HepG2 (cell line): ENCODE results near the gene HOXA1. TPM values are rescaled to one million over a fixed set of nuclear protein-coding genes. Genes with fewer than 3 reads are reported as not detected.
A peak's percentile ranks its signal among the peaks of the same experiment; 100 is the strongest.

ENCODE experiments used
- ATAC-seq: fragments of 200-7000 bp; cut with Tn5 transposase; 3 replicates; pipeline ENCODE4 v1.9.1; 2020; ENCODE audit warnings: mild to moderate bottlenecking, moderate library complexity
- BruUV-seq: library from RNA; stranded (reverse); fragments of 400-500 nt; replicated peaks from 2 replicates; lab custom pipeline; 2021; lab: Mats Ljungman, UMichigan
- CTCF ChIA-PET: fragments of 300-600 bp; formaldehyde crosslinking; extraction: SDS; loops from one replicate; lab custom pipeline; 2021; ENCODE audit warnings: low total read pairs, inconsistent platforms, low intra/inter-chr PET ratio; lab: Yijun Ruan, JAX
- POLR2A ChIA-PET: fragments of 350-600 bp; sonication (Branson Sonifier 250); formaldehyde crosslinking; loops from one replicate; lab custom pipeline; 2020; ENCODE audit warnings: antibody characterized with exemption, inconsistent platforms; lab: Yijun Ruan, JAX
- DNase-seq: peaks from one replicate; pipeline ENCODE4 v3.0.0-alpha.2; 2015; ENCODE audit warnings: low spot score
- FAIRE-seq: peaks from 3 replicates; lab custom pipeline; 2011; peaks lifted over from hg19 to GRCh38; lab: Jason Lieb, UNC
- H2AFZ ChIP-seq: one replicate; pipeline ENCODE4 v1.6.1; 2011; ENCODE audit warnings: low read length, inconsistent platforms
- H3K27ac ChIP-seq: fragments of 300-600 bp; 3 replicates; pipeline ENCODE4 v1.8.0; 2011; ENCODE audit warnings: mixed run types, mild to moderate bottlenecking, mixed read lengths, low read length, inconsistent platforms; ENCODE audit not compliant: insufficient read depth; ENCODE audit errors: extremely low read length
- H3K27me3 ChIP-seq, 2 experiments: fragments of 200-600 bp in 1 of 2; 2 replicates in 1 of 2; 3 replicates in 1 of 2; pipeline versions ENCODE4 v1.6.0 to v1.8.0; 2011; ENCODE audit warnings: low read length in 2 of 2, mild to moderate bottlenecking in 2 of 2, moderate library complexity in 2 of 2, inconsistent platforms in 1 of 2; ENCODE audit not compliant: insufficient read depth in 2 of 2, control insufficient read depth in 1 of 2
- H3K36me3 ChIP-seq, 2 experiments: fragments of 200-600 bp in 1 of 2; replicated peaks in 1 of 2; 2 replicates in 1 of 2; 3 replicates in 1 of 2; pipeline versions ENCODE4 v1.5.1 to v1.8.0; 2011; ENCODE audit warnings: low read length in 2 of 2, inconsistent platforms in 1 of 2; ENCODE audit not compliant: insufficient read depth in 2 of 2, control insufficient read depth in 1 of 2
- H3K4me1 ChIP-seq: 2 replicates; pipeline ENCODE4 v1.5.1; 2012; ENCODE audit warnings: low read length, inconsistent platforms; ENCODE audit not compliant: insufficient read depth
- H3K4me2 ChIP-seq: 2 replicates; pipeline ENCODE4 v1.6.0; 2011; ENCODE audit warnings: low read depth, low read length, inconsistent platforms
- H3K4me3 ChIP-seq, 3 experiments: fragments of 200-600 bp in 1 of 3; sonication (generic), shearing (Covaris generic) in 1 of 3; replicated peaks in 1 of 3; 2 replicates each; pipeline ENCODE4 v1.5.1; 2011 to 2016; ENCODE audit warnings: low read length in 3 of 3, inconsistent platforms in 2 of 3, low read depth in 2 of 3, mild to moderate bottlenecking in 2 of 3, control low read depth in 1 of 3, mixed read lengths in 1 of 3; ENCODE audit not compliant: insufficient read depth in 1 of 3
- H3K79me2 ChIP-seq: one replicate; pipeline ENCODE4 v1.6.1; 2011; ENCODE audit warnings: low read length, inconsistent platforms; ENCODE audit not compliant: insufficient read depth
- H3K9ac ChIP-seq: 2 replicates; pipeline ENCODE4 v1.6.0; 2011; ENCODE audit warnings: mild to moderate bottlenecking, low read depth, low read length, inconsistent platforms; ENCODE audit not compliant: insufficient read depth
- H3K9me3 ChIP-seq: 2 replicates; pipeline ENCODE4 v1.5.1; 2012; ENCODE audit warnings: mild to moderate bottlenecking, low read length
- H4K20me1 ChIP-seq: 2 replicates; pipeline ENCODE4 v1.6.0; 2011; ENCODE audit warnings: inconsistent platforms, mild to moderate bottlenecking, low read length, moderate library complexity; ENCODE audit not compliant: insufficient read depth
- ASH2L ChIP-seq: fragments of 300-600, 200-600 bp; sonication (generic); IDR thresholded peaks from 2 replicates; pipeline ENCODE4 v1.7.0; 2017; ENCODE audit warnings: low read depth, mild to moderate bottlenecking, moderate library complexity, mixed read lengths, low read length; ENCODE audit not compliant: insufficient read length
- KLF13 ChIP-seq: sonication (generic); formaldehyde crosslinking; IDR thresholded peaks from 2 replicates; pipeline ENCODE4 v1.4.0; 2020; ENCODE audit warnings: mild to moderate bottlenecking, missing genetic modification reagents
- MYPOP ChIP-seq: sonication (generic); formaldehyde crosslinking; IDR thresholded peaks from 2 replicates; pipeline ENCODE4 v1.8.1; 2023; ENCODE audit warnings: mild to moderate bottlenecking, moderate library complexity, missing genetic modification reagents
- PCBP1 ChIP-seq: fragments of 200-400 bp; formaldehyde crosslinking; IDR thresholded peaks from 2 replicates; pipeline ENCODE4 v1.6.1; 2017; ENCODE audit warnings: mild to moderate bottlenecking, low read depth, low read length, borderline replicate concordance
- SAFB2 ChIP-seq: sonication (generic); formaldehyde crosslinking; IDR thresholded peaks from 2 replicates; pipeline ENCODE4 v1.5.1; 2020; ENCODE audit warnings: missing genetic modification reagents, low read depth, mild to moderate bottlenecking, borderline replicate concordance
- SOX6 ChIP-seq, 2 experiments: fragments of 450-650 bp in 1 of 2; sonication (generic) in 1 of 2; formaldehyde crosslinking in 1 of 2; IDR thresholded peaks; 2 replicates each; pipeline versions ENCODE4 v1.4.0 to v1.6.1; 2017 to 2020; ENCODE audit warnings: antibody characterized with exemption in 1 of 2, mild to moderate bottlenecking in 1 of 2, missing genetic modification reagents in 1 of 2
- STAT6 ChIP-seq: sonication (generic); formaldehyde crosslinking; IDR thresholded peaks from 2 replicates; pipeline ENCODE4 v1.4.0; 2020; ENCODE audit warnings: missing genetic modification reagents, mild to moderate bottlenecking, borderline replicate concordance
- WIZ ChIP-seq: sonication (generic); formaldehyde crosslinking; IDR thresholded peaks from 2 replicates; pipeline ENCODE4 v1.5.1; 2020; ENCODE audit warnings: mild to moderate bottlenecking, missing genetic modification reagents
- ZBTB38 ChIP-seq: sonication (generic); formaldehyde crosslinking; IDR thresholded peaks from 2 replicates; pipeline ENCODE4 v1.5.1; 2020; ENCODE audit warnings: mild to moderate bottlenecking, missing genetic modification reagents
- ZNF605 ChIP-seq: sonication (generic); formaldehyde crosslinking; IDR thresholded peaks from 2 replicates; pipeline ENCODE4 v1.8.0; 2022; ENCODE audit warnings: mild to moderate bottlenecking, missing genetic modification reagents
- WGBS: methylation state at CpG from one replicate; pipeline ENCODE4 v1.1.6; 2017; ENCODE audit warnings: low lambda C conversion rate; 5-methylcytosine and 5-hydroxymethylcytosine counted together
- in situ Hi-C: cut with HindIII; loops from 2 replicates; pipeline ENCODE4 v1.10.0; 2017; ENCODE audit warnings: low pct_unique_long_range_greater_than_20kb; ENCODE audit not compliant: extremely low pct_ligation_motif_present
- intact Hi-C: fragments of 100-400 bp; cut with micrococcal nuclease; formaldehyde crosslinking; loops from one replicate; pipeline ENCODE4 v1.10.0; 2022; ENCODE audit not compliant: unreplicated experiment
- polyA plus RNA-seq, 8 experiments: library from polyadenylated mRNA; depleted of rRNA in 3 of 8; stranded (reverse) in 7 of 8; unstranded in 1 of 8; fragments of >200 nt; fragmentation: Illumina TruSeq in 4 of 8; extraction: Trizol in 4 of 8; gene quantifications; 2 replicates each; pipeline versions ENCODE4 v1.2.1 to v1.2.3, GENCODE V29; 2011 to 2016; ENCODE audit warnings: low read depth in 4 of 8, missing spikeins in 1 of 8, mixed read lengths in 1 of 8; ENCODE audit not compliant: insufficient read depth in 1 of 8
- total RNA-seq, 5 experiments: library from RNA; depleted of rRNA; stranded (reverse); fragments of >200 nt; fragmentation: Illumina TruSeq; extraction: Trizol; gene quantifications; 2 replicates each; pipeline ENCODE4 v1.2.3, GENCODE V29; 2016; ENCODE audit warnings: low read depth in 1 of 5
- TF ChIP-seq, protein P1 (sequence below): sonication (generic); formaldehyde crosslinking; IDR thresholded peaks from 2 replicates; pipeline ENCODE4 v1.4.0; 2020; ENCODE audit warnings: missing genetic modification reagents, borderline replicate concordance

HOXA1 gene
- total and polyA plus RNA-seq, 2 of the 13 experiments (the other 11 are each of a cell fraction or from before 2014, with no cell fraction given): 0.18 to 0.20 TPM

DNA sequence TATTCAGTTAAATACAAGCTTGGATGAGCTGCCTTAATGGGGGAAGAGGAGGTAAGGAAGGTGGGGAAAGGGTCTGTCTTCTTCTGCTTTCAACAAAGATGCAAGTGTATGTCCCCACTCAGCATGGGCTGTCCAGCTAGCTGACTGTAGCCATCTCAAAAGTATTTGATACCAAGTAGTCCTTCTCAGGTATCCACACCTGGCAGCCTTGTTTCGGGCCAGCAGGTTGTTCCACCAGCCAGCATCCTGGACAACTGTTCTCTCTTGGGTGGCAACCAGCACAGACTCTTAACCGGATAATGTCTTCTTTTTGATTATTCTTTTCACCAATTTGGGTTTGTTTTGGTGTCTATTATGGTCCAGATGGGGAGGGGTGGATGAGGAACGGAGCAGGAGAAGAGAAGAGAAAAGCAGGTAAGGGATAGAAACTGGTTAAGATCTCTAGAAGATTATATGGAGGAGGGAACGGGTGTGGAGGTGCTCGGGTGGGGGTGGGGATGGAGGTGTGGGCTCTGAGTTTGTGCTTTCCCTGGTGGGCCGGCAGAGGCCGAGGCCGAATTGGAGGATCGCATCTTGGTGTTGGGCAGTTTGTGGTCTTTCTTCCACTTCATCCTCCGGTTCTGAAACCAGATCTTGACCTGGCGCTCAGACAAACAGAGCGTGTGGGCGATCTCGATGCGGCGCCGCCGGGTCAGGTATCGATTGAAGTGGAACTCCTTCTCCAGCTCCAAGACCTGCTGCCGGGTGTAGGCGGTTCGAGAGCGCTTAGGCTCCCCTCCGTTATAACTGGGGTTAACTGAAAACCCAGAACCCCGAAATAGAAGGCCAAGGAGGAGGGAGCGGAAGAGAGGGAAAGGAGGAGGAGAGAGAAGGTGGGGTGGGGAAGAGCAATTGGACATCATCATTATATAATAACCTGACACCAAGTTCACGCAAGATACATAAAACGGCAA lies 33.3 kb upstream of the HOXA1 start:
- H3K27ac ChIP-seq: no peak overlapping the region

More for the DNA sequence above, 33.3 kb upstream of the HOXA1 start:
- no peak for DNase-seq
- 95% methylated on average over 28 of the region's 28 CpGs for WGBS
- BruUV-seq: TSS peak; percentile 65
- Histone ChIP-seq H3K4me1 (peaks cover 90% of the 10 kb centered on the region), H3K9ac (peak overlapping the region; percentile 81), H3K79me2 (no peaks in the 10 kb centered on the region), H3K36me3 (peaks cover 0 to 8% of the 10 kb centered on the region in 2 experiments; a peak in 1 of 5 replicates), H3K4me2 (peak overlapping the region; percentile 75), H3K9me3 (no peaks in the 10 kb centered on the region), H3K27me3 (no peaks in the 10 kb centered on the region), H4K20me1 (no peaks in the 10 kb centered on the region), H2AFZ (no peak overlapping the region), H3K4me3 (peak overlapping the region; percentile 62 to 88 (median 69); a peak in 5 of 6 replicates)
- FAIRE-seq: no peak
- no peak for ATAC-seq
- ChIA-PET CTCF (interaction anchor here (1.3 kb wide), 1 partner anchor 442 kb away, joined by 3 read pairs; no protein-coding TSS in a partner anchor), POLR2A (interaction anchor here (0.9 to 1.2 kb wide), 2 partner anchors 8 to 33 kb away, joined by 3 read pairs; partner anchors contain the start of gene HOXA1)
- intact Hi-C loops (no loop called here), in situ Hi-C loops (no loop called here)
- TF ChIP-seq MYPOP (CRISPR knock-in tag): 0 out of 2 replicates have a peak, but pooled peaks have one; percentile 19
- TF ChIP-seq SAFB2 (CRISPR knock-in tag): no peak
- TF ChIP-seq WIZ (CRISPR knock-in tag): no peak
- peak; percentile 14; the same call in 1 of the 2 replicates for TF ChIP-seq ZBTB38 (CRISPR knock-in tag)
- no peak for TF ChIP-seq KLF13
- TF ChIP-seq, protein P1, sequence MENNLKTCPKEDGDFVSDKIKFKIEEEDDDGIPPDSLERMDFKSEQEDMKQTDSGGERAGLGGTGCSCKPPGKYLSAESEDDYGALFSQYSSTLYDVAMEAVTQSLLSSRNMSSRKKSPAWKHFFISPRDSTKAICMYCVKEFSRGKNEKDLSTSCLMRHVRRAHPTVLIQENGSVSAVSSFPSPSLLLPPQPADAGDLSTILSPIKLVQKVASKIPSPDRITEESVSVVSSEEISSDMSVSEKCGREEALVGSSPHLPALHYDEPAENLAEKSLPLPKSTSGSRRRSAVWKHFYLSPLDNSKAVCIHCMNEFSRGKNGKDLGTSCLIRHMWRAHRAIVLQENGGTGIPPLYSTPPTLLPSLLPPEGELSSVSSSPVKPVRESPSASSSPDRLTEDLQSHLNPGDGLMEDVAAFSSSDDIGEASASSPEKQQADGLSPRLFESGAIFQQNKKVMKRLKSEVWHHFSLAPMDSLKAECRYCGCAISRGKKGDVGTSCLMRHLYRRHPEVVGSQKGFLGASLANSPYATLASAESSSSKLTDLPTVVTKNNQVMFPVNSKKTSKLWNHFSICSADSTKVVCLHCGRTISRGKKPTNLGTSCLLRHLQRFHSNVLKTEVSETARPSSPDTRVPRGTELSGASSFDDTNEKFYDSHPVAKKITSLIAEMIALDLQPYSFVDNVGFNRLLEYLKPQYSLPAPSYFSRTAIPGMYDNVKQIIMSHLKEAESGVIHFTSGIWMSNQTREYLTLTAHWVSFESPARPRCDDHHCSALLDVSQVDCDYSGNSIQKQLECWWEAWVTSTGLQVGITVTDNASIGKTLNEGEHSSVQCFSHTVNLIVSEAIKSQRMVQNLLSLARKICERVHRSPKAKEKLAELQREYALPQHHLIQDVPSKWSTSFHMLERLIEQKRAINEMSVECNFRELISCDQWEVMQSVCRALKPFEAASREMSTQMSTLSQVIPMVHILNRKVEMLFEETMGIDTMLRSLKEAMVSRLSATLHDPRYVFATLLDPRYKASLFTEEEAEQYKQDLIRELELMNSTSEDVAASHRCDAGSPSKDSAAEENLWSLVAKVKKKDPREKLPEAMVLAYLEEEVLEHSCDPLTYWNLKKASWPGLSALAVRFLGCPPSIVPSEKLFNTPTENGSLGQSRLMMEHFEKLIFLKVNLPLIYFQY: no peak
- no peak for TF ChIP-seq SOX6 (IDR thresholded peaks at IDR 0.05)
- TF ChIP-seq SOX6 (CRISPR knock-in tag; IDR thresholded peaks at IDR 0.05): no peak
- TF ChIP-seq ZNF605: 0 out of 2 replicates have a peak, but pooled peaks have one; percentile 9
- TF ChIP-seq ASH2L: no peak
- peak; percentile 63; the same call in 1 of the 2 replicates for TF ChIP-seq PCBP1
- TF ChIP-seq STAT6: no peak
